H1 (cell line): ENCODE data around the gene UBXN11. TPM values are rescaled to one million over a fixed set of nuclear protein-coding genes. Genes with fewer than 3 reads are reported as not detected.

Source experiments
- CTCF ChIA-PET: fragments of 300-600 bp; sonication (Branson Sonifier 250); formaldehyde crosslinking; loops from one replicate; lab custom pipeline; 2021; ENCODE audit not compliant: partially characterized antibody; lab: Charles Lee
- POLR2A ChIA-PET: fragments of 300-600 bp; sonication (Branson Sonifier 250); formaldehyde crosslinking; loops from one replicate; lab custom pipeline; 2021; ENCODE audit warnings: inconsistent platforms; ENCODE audit not compliant: partially characterized antibody; lab: Charles Lee
- DNase-seq, 2 experiments: peaks; one replicate each; pipeline versions ENCODE4 v3.0.0 to v3.0.0-alpha.2; 2010 to 2022; ENCODE audit warnings: low spot score in 2 of 2, low read depth in 1 of 2, mixed read lengths in 1 of 2
- FAIRE-seq: peaks from 2 replicates; lab custom pipeline; 2011; peaks lifted over from hg19 to GRCh38; lab: Jason Lieb, UNC
- H2AFZ ChIP-seq: 2 replicates; pipeline ENCODE4 v1.8.1; 2012; ENCODE audit warnings: low read length, inconsistent platforms
- H2AK5ac ChIP-seq: 2 replicates; pipeline ENCODE4 v1.6.1; 2013; ENCODE audit warnings: low read depth, low read length
- H2BK120ac ChIP-seq: replicated peaks from 2 replicates; pipeline ENCODE3; 2013; ENCODE audit warnings: low read depth, low read length, inconsistent platforms
- H2BK12ac ChIP-seq: 2 replicates; pipeline ENCODE4 v1.6.1; 2013; ENCODE audit warnings: low read depth, low read length
- H2BK15ac ChIP-seq: 2 replicates; pipeline ENCODE4 v1.6.1; 2013; ENCODE audit warnings: low read length
- H2BK20ac ChIP-seq: 2 replicates; pipeline ENCODE4 v1.6.1; 2013; ENCODE audit warnings: low read length
- H2BK5ac ChIP-seq: 2 replicates; pipeline ENCODE4 v1.6.1; 2013; ENCODE audit warnings: low read depth, low read length
- H3K14ac ChIP-seq: 2 replicates; pipeline ENCODE4 v1.6.1; 2013; ENCODE audit warnings: inconsistent platforms; ENCODE audit not compliant: insufficient read length
- H3K18ac ChIP-seq: 2 replicates; pipeline ENCODE4 v1.6.1; 2013; ENCODE audit warnings: low read length; ENCODE audit errors: extremely low read depth
- H3K23ac ChIP-seq: 2 replicates; pipeline ENCODE4 v1.6.1; 2013; ENCODE audit warnings: inconsistent platforms; ENCODE audit not compliant: insufficient read length
- H3K23me2 ChIP-seq: 2 replicates; pipeline ENCODE4 v1.6.1; 2013; ENCODE audit warnings: low read depth, low read length
- H3K27ac ChIP-seq: 2 replicates; pipeline ENCODE4 v1.6.1; 2011; ENCODE audit warnings: low read depth, low read length, inconsistent platforms
- H3K27me3 ChIP-seq, 4 experiments: replicated peaks in 1 of 4; 1 replicate in 1 of 4; 2 replicates in 3 of 4; pipeline versions ENCODE4 v1.6.1 to v1.8.1; 2011 to 2013; ENCODE audit warnings: low read length in 3 of 4, mild to moderate bottlenecking in 3 of 4, inconsistent platforms in 2 of 4, mixed read lengths in 2 of 4, moderate library complexity in 1 of 4; ENCODE audit not compliant: control insufficient read depth in 3 of 4, insufficient read depth in 3 of 4; ENCODE audit errors: extremely low read depth in 1 of 4
- H3K36me3 ChIP-seq, 4 experiments: 2 replicates each; pipeline versions ENCODE4 v1.6.1 to v1.8.1; 2011 to 2013; ENCODE audit warnings: mild to moderate bottlenecking in 4 of 4, low read length in 3 of 4, moderate library complexity in 2 of 4, control low read depth in 1 of 4, inconsistent platforms in 1 of 4; ENCODE audit not compliant: insufficient read depth in 4 of 4, control insufficient read depth in 2 of 4
- H3K4ac ChIP-seq: replicated peaks from 2 replicates; pipeline ENCODE3; 2013; ENCODE audit warnings: low read length, low read depth, mixed read lengths, inconsistent platforms; ENCODE audit not compliant: insufficient read length
- H3K4me1 ChIP-seq, 4 experiments: replicated peaks in 1 of 4; 1 replicate in 1 of 4; 2 replicates in 3 of 4; pipeline versions ENCODE4 v1.6.1 to v1.8.1; 2011 to 2013; ENCODE audit warnings: low read length in 3 of 4, inconsistent platforms in 2 of 4, mixed read lengths in 1 of 4; ENCODE audit not compliant: insufficient read depth in 4 of 4, control insufficient read depth in 3 of 4
- H3K4me2 ChIP-seq, 2 experiments: 2 replicates each; pipeline versions ENCODE4 v1.6.1 to v1.8.1; 2011 to 2013; ENCODE audit warnings: low read depth in 2 of 2, low read length in 2 of 2, control low read depth in 1 of 2, inconsistent platforms in 1 of 2, mild to moderate bottlenecking in 1 of 2; ENCODE audit not compliant: insufficient read depth in 1 of 2
- H3K4me3 ChIP-seq, 4 experiments: fragments of 200-600, 300-600 bp in 1 of 4; sonication (generic), shearing (Covaris generic), sonication (Bioruptor Twin) in 1 of 4; 2 replicates each; pipeline versions ENCODE4 v1.5.1 to v1.8.1; 2011 to 2016; ENCODE audit warnings: low read length in 4 of 4, low read depth in 3 of 4, control low read depth in 2 of 4, inconsistent platforms in 2 of 4, mild to moderate bottlenecking in 2 of 4, mixed read lengths in 1 of 4, moderate library complexity in 1 of 4; ENCODE audit not compliant: insufficient read depth in 2 of 4; ENCODE audit errors: extremely low read depth in 1 of 4
- H3K56ac ChIP-seq: replicated peaks from 2 replicates; pipeline ENCODE3; 2013; ENCODE audit warnings: low read depth, mild to moderate bottlenecking, mixed read lengths, low read length, inconsistent platforms; ENCODE audit not compliant: insufficient read length
- H3K79me1 ChIP-seq: 2 replicates; pipeline ENCODE4 v1.6.1; 2013; ENCODE audit warnings: low read depth, low read length, control low read depth
- H3K79me2 ChIP-seq, 2 experiments: 2 replicates each; pipeline versions ENCODE4 v1.6.1 to v1.8.1; 2012 to 2013; ENCODE audit warnings: low read length in 2 of 2, mild to moderate bottlenecking in 2 of 2, inconsistent platforms in 1 of 2; ENCODE audit not compliant: insufficient read depth in 2 of 2, control insufficient read depth in 1 of 2
- H3K9ac ChIP-seq, 4 experiments: replicated peaks in 1 of 4; 1 replicate in 1 of 4; 2 replicates in 3 of 4; pipeline versions ENCODE4 v1.6.1 to v1.8.1; 2011 to 2013; ENCODE audit warnings: low read depth in 3 of 4, low read length in 3 of 4, control low read depth in 2 of 4, mild to moderate bottlenecking in 2 of 4, moderate library complexity in 2 of 4, inconsistent platforms in 1 of 4; ENCODE audit errors: extremely low read depth in 1 of 4
- H3K9me3 ChIP-seq, 2 experiments: 2 replicates each; pipeline versions ENCODE4 v1.6.1 to v1.8.1; 2012 to 2013; ENCODE audit warnings: mild to moderate bottlenecking in 2 of 2, moderate library complexity in 2 of 2, control low read depth in 1 of 2, inconsistent platforms in 1 of 2, low read depth in 1 of 2, low read length in 1 of 2, mixed read lengths in 1 of 2; ENCODE audit not compliant: insufficient read depth in 2 of 2
- H4K20me1 ChIP-seq, 2 experiments: replicated peaks in 1 of 2; 2 replicates each; pipeline versions ENCODE3 to v1.8.1; 2011 to 2013; ENCODE audit warnings: inconsistent platforms in 2 of 2, low read length in 2 of 2, mild to moderate bottlenecking in 1 of 2; ENCODE audit not compliant: insufficient read depth in 2 of 2, control insufficient read depth in 1 of 2
- H4K5ac ChIP-seq: 2 replicates; pipeline ENCODE4 v1.6.1; 2013; ENCODE audit warnings: low read length, low read depth, mixed read lengths, inconsistent platforms; ENCODE audit not compliant: insufficient read length
- H4K8ac ChIP-seq: 2 replicates; pipeline ENCODE4 v1.8.0; 2013; ENCODE audit warnings: mild to moderate bottlenecking, moderate library complexity, low read length, inconsistent platforms; ENCODE audit not compliant: insufficient read depth; ENCODE audit errors: extremely low read depth
- H4K91ac ChIP-seq: replicated peaks from 2 replicates; pipeline ENCODE3; 2013; ENCODE audit warnings: low read length, mixed read lengths, inconsistent platforms; ENCODE audit not compliant: insufficient read length
- ATF2 ChIP-seq: IDR thresholded peaks from 2 replicates; pipeline ENCODE4 v1.6.1; 2012; ENCODE audit warnings: low read length, inconsistent platforms
- EP300 ChIP-seq, 2 experiments: IDR thresholded peaks; 1 replicate in 1 of 2; 2 replicates in 1 of 2; pipeline ENCODE4 v1.6.1; 2011 to 2012; ENCODE audit warnings: low read depth in 2 of 2, low read length in 2 of 2, mild to moderate bottlenecking in 2 of 2, borderline replicate concordance in 1 of 2, inconsistent platforms in 1 of 2, moderate library complexity in 1 of 2
- GTF2F1 ChIP-seq: IDR thresholded peaks from 2 replicates; pipeline ENCODE4 v1.6.1; 2012; ENCODE audit warnings: low read depth, low read length, improper control_type of control experiment, borderline replicate concordance
- JUN ChIP-seq: IDR thresholded peaks from 2 replicates; pipeline ENCODE4 v1.6.1; 2011; ENCODE audit warnings: low read depth, mild to moderate bottlenecking, improper control_type of control experiment, low read length
- POLR2A ChIP-seq, 2 experiments: IDR thresholded peaks; 1 replicate in 1 of 2; 2 replicates in 1 of 2; pipeline ENCODE4 v1.6.1; 2011; ENCODE audit warnings: low read depth in 2 of 2, low read length in 2 of 2, mild to moderate bottlenecking in 2 of 2; ENCODE audit errors: control extremely low read depth in 1 of 2
- POLR2AphosphoS5 ChIP-seq: IDR thresholded peaks from 2 replicates; pipeline ENCODE4 v1.6.1; 2011; ENCODE audit warnings: low read depth, low read length
- TEAD4 ChIP-seq: IDR thresholded peaks from 2 replicates; pipeline ENCODE4 v1.6.1; 2012; ENCODE audit warnings: low read depth, low read length, inconsistent platforms, mixed read lengths
- YY1 ChIP-seq: IDR thresholded peaks from 2 replicates; pipeline ENCODE4 v1.6.1; 2011; ENCODE audit warnings: low read depth, mild to moderate bottlenecking, low read length
- ZNF274 ChIP-seq: IDR thresholded peaks from 2 replicates; pipeline ENCODE4 v1.7.0; 2012; ENCODE audit warnings: low read length, borderline replicate concordance; ENCODE audit errors: extremely low read depth
- WGBS, 2 experiments: shearing (Covaris generic) in 1 of 2; methylation state at CpG; one replicate each; pipeline versions ENCODE4 v1.1.6 to v1.1.7; 2013 to 2015; ENCODE audit warnings: low lambda C conversion rate in 2 of 2, mixed read lengths in 2 of 2, inconsistent platforms in 1 of 2, low coverage in 1 of 2, missing lambda C conversion rate in 1 of 2; ENCODE audit not compliant: insufficient replicate concordance in 2 of 2, insufficient coverage in 1 of 2, insufficient read length in 1 of 2; ENCODE audit errors: extremely low coverage in 1 of 2, missing lambda C conversion rate in 1 of 2; 5-methylcytosine and 5-hydroxymethylcytosine counted together
- polyA plus RNA-seq, 7 experiments: library from polyadenylated mRNA; depleted of rRNA in 3 of 7; stranded (reverse) in 5 of 7; unstranded in 2 of 7; fragments of >200 nt in 5 of 7; fragments of 200-250 nt in 2 of 7; gene quantifications; 1 replicate in 5 of 7; 2 replicates in 1 of 7; 4 replicates in 1 of 7; pipeline versions ENCODE4 v1.2.1 to v1.2.3, GENCODE V29; 2011 to 2013; ENCODE audit warnings: missing spikeins in 2 of 7, mixed read lengths in 2 of 7
- total RNA-seq: library from RNA; stranded (reverse); fragmentation: NEBNext Ultra II Directional; extraction: Animal tissue kit (Norgen Biotek cat#: 25700); gene quantifications from 2 replicates; pipeline ENCODE4 v1.2.1, GENCODE V29; 2021

Gene UBXN11
- total and polyA plus RNA-seq, 2 of the 8 experiments (the other 6 are each of a cell fraction or from before 2014, with no cell fraction given), result 6.3 to 10.4 TPM

- H3K9me3 ChIP-seq, result no peaks in the 10 kb centered on the region
- peak overlapping the region; percentile 6; the same call in 1 of the 2 replicates for H2AFZ ChIP-seq
- DNase-seq (peak; percentile 67 to 97), FAIRE-seq (no peak)
- H3K14ac ChIP-seq, result no peak overlapping the region
- H3K4me2 ChIP-seq, result peak overlapping the region; percentile 92 to 99
- H3K4ac ChIP-seq, result peak overlapping the region; percentile 82
- ChIA-PET POLR2A (interaction anchor here (0.6 to 6.1 kb wide), 11 partner anchors 12 to 148 kb away, joined by 3 to 44 read pairs (median 14); partner anchors contain the start of genes CD52, CRYBG2 and LIN28A), CTCF (interaction anchor here (1.0 to 57.0 kb wide), 5 partner anchors 9 to 43 kb away, joined by 3 to 1530 read pairs (median 3); partner anchors contain the start of genes SH3BGRL3 and UBXN11)
- no peak overlapping the region; the same call in 1 of the 2 replicates for H2BK15ac ChIP-seq
- peak overlapping the region in 3 of 4 experiments; percentile 13 to 65 (median 20); a peak in 2 of 7 replicates for H3K9ac ChIP-seq
- no peak overlapping the region for H2BK120ac ChIP-seq
- H4K91ac ChIP-seq, result peak overlapping the region; percentile 82
- peak overlapping the region; percentile 55 to 86 (median 68) for H3K4me3 ChIP-seq
- WGBS, 2 experiments, result 16% methylated on average over 41 of the region's 52 CpGs; no CpG with 5 or more reads in 1 of the 2 experiments
- peak overlapping the region; percentile 49 for H3K56ac ChIP-seq
- no peaks in the 10 kb centered on the region for H3K79me1 ChIP-seq
- H3K18ac ChIP-seq, result peak overlapping the region; percentile 97
- peak overlapping the region; percentile 97 for H2AK5ac ChIP-seq
- no peaks in the 10 kb centered on the region for H3K79me2 ChIP-seq
- peaks cover 3 to 12% (median 6%) of the 10 kb centered on the region in 4 experiments for H3K4me1 ChIP-seq
- no peaks in the 10 kb centered on the region for H4K20me1 ChIP-seq
- peak overlapping the region; percentile 91 for H4K5ac ChIP-seq
- peaks cover 8% of the 10 kb centered on the region; the same call in 1 of the 2 replicates for H3K23me2 ChIP-seq
- peak overlapping the region; percentile 94 for H2BK12ac ChIP-seq
- no peak overlapping the region for H3K23ac ChIP-seq
- H3K27me3 ChIP-seq, result peaks cover 0 to 11% (median 5%) of the 10 kb centered on the region in 4 experiments; a peak in 5 of 7 replicates
- peaks cover 0 to 2% (median under 1%) of the 10 kb centered on the region in 4 experiments; a peak in 3 of 8 replicates for H3K36me3 ChIP-seq
- peak overlapping the region; percentile 83; the same call in 1 of the 2 replicates for H2BK5ac ChIP-seq
- H4K8ac ChIP-seq, result peak overlapping the region; percentile 95; the same call in 1 of the 2 replicates
- H3K27ac ChIP-seq, result 0 out of 2 replicates have a peak overlapping the region, but pooled peaks have one; percentile 39
- peak overlapping the region; percentile 23; the same call in 1 of the 2 replicates for H2BK20ac ChIP-seq
- TF ChIP-seq POLR2AphosphoS5 (peak; percentile 41; the same call in 1 of the 2 replicates), YY1 (no peak), GTF2F1 (no peak; the same call in 1 of the 2 replicates), JUN (no peak), EP300 (IDR thresholded peaks at IDR 0.05; ENCODE audit: borderline replicate concordance in 1 of 2, low read depth in 2 of 2, low read length in 2 of 2) (no peak), POLR2A (IDR thresholded peaks at IDR 0.05; ENCODE audit: control extremely low read depth in 1 of 2, low read depth in 2 of 2, low read length in 2 of 2) (no peak), TEAD4 (no peak), ATF2 (no peak), ZNF274 (no peak)
Measured at GRCh38 chr1:26336477-26337205, 30.2 kb upstream of the UBXN11 start.
